Activated T-cell treated with anti-CD3 and anti-CD28 coated beads for 24 hours (primary cell): ENCODE data around the gene RNF13.
"Not testable (repeated sequence)": the region's sequence is repeated elsewhere in the genome, so short reads cannot be mapped to it uniquely, and the experiment has no call there.

Experiments
- DNase-seq: peaks from one replicate; pipeline ENCODE4 v3.0.0-alpha.2; 2020; ENCODE audit warnings: low read depth

Gene RNF13

DNA sequence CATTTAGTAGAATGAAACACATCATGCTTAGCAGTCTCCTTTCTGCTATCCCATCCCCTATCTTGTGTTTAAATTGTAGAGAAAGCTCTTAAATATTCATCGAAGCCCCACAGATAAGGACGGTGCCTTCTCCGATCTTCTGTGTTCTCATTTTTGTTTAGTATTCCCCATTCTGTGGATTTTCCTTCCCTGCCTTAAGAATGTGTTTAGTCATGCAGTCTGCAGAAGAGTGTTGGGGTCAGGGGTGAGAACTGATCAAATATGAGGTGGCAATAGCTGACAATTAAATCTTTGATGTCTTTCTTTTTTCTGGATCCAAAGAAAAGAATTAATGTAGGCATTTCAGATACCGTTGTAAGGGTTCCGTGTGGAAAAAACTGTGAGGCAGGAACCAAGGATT lies 11.4 kb upstream of the RNF13 start:
- DNase-seq = no peak

GRCh38 chr3:149806171-149806778 lies 6.7 kb upstream of the RNF13 start:
- no peak for DNase-seq

DNA sequence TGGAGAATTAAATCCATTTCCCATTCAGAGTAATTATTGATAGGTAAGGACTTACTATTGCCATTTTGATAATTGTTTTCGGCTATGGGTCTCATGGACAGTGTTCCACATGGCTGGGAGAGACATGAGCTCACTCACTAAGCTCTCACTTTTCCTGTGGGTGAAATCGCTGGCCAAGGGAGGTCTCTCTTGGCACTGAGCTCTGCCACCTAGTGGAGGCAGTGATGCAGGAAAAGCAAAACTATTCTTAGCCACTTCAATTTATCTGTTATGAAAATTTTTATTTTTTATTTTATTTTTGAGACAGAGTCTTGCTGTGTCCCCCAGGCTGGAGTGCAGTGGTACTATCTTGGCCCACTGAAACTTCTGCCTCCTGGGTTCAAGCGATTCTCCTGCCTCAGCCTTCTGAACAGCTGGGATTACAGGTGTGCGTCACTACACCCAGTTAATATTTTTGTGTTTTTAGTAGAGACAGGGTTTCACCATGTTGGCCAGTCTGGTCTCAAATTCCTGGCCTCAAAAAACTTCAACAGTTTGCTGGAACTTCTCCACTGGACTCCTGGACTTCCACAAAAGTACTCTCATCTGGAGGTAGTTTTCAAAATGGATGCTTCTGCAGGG lies 4.7 kb upstream of the RNF13 start:
- DNase-seq = peak; percentile 53

DNA sequence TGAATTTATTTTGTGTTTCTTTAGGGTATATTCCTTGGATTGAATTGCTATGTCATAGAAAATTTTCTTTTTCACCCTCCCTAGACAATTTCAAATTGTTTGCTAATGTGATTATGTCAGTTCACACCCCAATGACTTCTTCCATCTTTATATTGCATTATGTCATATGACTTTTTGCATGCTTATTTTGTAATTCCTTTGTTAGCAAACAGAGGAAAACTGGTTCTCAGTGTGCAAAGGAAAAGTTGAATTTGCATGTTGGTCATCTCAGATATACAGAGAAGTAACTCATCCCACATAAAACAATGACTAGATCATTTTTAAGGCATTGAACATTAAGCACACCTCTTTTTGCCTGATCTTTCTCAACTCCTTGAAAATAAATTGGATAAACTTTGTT lies 3.3 kb upstream of the RNF13 start:
- no peak for DNase-seq

- DNase-seq = no peak
Measured at GRCh38 chr3:149810846-149811245, 2.2 kb upstream of the RNF13 start.

DNA sequence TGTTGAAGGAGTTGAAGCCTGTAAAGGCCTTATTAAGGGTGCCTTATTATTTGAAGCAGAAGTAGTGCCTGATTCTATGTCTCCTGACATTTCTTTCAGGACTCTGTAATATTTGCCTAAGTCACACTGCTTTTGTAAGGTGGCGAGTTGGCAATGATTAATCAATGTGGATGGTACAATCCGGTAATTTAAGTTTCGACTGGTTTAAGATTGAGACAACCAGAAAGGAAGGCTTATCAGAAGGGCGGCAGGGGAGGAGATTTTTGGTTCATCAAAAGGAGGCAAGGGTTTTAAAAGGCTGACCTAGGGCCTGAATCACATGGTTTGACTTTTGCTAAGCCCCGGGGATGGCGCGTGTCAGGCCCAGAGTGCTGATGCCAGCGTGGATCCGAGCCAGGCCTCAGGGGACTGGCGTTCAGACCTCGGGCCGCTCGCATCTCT lies 830 bp upstream of the RNF13 start:
- DNase-seq = no peak

DNA sequence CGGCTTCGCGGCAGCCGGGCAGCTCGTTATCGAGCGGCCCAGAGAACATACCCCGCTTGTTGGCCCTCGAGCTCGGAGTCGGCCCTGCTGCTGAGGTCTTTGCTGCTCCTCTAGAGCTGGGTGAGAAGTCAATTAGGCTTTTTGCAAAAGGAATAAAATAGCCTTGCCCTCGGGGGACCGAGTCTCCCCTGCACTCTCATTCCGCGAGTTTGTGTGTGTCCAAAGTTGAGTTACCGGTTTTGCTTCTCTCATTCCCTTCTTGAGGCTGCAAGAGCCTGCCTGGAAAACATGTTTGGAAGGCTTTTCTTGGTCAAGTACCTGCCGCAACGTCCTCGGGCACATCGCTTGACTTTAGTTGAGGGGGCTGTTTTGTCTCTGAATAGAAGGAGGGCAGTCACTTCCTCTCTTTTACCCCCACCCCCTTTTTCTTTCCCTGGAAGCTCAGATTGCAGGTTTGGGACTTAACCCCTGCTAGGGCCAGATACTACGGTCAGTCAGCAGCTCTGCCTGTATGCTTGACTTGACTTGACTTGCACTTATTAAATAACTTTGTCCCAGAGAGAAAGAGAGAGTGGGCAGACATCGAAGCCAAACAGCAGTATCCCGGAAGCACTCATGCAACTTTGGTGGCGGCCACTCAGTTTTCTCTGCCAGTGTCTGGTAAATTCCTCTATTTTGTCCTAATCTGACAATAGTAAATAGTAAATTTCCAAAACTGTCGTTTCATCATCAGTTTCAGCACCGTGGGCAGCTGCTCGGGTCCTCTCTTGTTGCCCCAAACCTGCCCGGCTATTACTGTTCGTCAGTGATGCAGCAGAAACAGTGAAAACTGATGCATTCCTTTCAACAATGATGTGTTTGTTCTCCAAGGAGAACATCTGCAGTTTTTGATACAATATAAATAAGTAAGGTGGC lies 609 bp downstream of the RNF13 start:
- DNase-seq = no peak

- no peak for DNase-seq
Measured at GRCh38 chr3:149815321-149815720, 2.3 kb downstream of the RNF13 start.

DNA sequence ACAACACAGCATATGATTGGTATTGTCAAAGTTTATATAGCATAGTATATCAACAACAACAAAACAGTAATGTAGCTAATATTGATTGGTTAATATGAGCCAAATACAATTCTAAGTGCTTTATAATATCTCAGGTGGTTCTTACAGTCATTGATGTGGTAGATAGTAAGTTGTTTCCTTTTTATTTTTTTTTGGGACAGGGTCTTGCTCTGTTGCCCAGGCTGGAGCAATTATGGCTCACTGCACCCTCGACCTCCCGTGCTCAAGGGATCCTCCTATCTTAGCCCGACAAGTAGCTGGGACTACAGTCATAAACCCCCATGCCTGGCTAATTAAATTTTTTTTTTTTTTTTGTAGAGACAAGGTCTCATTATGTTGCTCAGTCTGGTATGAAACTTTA lies 2.7 kb downstream of the RNF13 start:
- DNase-seq = no peak

DNA sequence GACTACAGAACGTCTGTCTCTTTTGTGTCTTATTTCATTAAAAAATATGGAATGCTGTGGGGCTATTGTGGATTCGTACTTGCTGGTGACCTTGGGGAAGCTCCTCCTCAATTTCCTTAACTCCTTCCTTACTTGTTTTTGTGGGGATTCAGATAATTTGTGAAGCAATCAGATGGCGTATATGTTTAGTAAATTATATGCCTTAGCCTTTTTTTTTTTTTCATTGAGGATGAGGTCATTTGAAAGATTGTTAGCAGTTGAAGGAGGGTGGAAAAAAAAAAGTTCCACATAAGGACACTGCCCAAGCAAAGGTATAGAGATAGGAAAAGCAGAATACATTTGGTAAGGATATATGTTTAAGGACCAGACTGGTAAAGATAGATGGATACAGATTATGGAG lies 3.3 kb downstream of the RNF13 start:
- DNase-seq = no peak

DNA sequence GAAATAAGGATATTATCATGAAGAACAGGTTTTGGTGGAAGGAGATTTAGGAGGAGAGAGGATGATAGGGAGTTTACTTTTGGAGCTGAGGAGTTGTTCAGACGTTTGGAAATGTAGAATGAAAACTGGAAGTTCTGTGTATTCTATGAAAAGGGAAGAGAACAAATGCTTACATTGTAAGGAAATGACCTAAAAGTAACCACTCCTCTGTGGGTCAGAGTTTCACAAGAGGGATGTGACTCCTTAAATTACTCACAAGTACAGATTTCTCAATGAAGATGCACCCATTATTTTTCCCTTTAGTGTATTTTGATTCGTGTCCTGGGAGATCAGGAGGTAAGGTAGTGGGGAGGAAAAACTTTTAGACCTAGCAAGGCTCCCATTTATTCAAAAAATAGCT lies 4.0 kb downstream of the RNF13 start:
- no peak for DNase-seq

DNA sequence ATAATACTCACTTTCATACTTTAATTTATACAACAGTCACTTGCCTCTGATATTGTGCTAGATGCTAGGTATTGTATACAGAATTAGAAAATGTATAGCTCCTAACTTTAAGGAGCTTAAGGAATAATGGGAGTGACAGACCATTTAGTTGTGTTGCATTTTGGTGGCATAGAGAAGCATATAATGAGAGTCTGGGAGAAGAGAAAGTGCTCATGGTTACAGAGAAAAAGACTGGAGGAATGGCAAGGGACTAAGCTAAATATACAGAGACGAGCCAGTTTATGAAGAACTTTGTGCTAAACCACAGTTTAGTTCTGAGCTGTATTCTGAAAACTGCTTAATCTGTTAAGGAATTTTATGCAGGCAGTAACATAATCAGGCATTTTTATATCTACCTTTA lies 6.4 kb downstream of the RNF13 start:
- DNase-seq = no peak

GRCh38 chr3:149820183-149820582 lies 7.2 kb downstream of the RNF13 start:
- no peak for DNase-seq

DNA sequence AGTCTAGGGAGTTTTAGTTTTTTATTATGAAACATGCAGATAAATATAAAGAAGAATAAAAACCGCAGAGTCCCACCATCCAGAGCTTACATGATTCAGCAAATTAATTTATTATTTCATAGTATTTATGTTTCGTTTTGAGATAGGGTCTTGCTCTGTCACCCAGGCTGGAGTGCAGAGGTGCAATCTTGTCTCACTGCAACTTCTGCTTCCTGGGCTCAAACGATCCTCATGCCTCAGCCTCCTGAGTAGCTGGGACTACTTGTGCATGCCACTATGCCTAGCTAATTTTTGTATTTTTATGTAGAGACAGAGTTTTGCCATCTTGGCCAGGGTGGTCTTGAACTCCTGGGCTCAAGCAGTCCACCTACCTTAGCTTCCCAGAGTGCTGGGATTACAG lies 13.6 kb downstream of the RNF13 start:
- no peak for DNase-seq

DNA sequence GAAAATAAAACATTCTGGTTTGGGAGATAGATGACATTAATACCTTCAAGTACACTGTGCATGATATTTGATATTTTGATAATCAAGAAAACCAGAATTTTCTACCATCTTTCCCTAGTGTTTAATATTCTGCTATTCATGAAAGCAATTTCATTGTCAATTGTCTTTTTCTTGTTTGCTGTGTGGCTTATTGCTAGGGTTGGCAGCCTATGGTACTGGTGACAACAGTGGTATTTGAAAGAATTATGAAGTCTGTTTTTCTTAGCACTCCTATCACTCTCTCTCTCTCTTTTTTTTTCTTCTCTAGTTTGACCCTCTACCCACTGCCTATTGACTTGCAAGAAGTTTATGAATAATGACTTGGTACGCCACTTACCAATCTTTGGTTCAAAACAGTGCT lies 15.4 kb downstream of the RNF13 start:
- DNase-seq = no peak

DNA sequence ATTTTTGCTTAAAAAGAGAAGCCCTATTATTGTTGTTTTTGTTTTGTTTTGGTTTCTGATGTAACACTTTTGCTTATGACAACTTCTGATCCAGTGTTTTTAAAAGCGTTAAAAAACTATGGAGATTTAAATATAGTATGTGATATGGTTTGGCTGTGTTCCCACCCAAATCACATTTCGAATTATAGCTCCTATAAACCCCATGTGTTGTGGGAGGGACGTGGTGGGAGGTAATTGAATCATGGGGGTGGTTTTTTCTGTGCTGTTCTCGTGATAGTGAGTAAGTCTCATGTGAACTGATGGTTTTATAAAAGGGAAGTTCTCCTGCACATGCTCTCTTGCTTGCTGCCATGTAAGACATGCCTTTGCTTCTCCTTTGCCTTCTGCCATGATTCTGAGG lies 16.6 kb downstream of the RNF13 start:
- not testable (repeated sequence) for DNase-seq

GRCh38 chr3:149830902-149831301 lies 17.9 kb downstream of the RNF13 start:
- DNase-seq = no peak

DNA sequence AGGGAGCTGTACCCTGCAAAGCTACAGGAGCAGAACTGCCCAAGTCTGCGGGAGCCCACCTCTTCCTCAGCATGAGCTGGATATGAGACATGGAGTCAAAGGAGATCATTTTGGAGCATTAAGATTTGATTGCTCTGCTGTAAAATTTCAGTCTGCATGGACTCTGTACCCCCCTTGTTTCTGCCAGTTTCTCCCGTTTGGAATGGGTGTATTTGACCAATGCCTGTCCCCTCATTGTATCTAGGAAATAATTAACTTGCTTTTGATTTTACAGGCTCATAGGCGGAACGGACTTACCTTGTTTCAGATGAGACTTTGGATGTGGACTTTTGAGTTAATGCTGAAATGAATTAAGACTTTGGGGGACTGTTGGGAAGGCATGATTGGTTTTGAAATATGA lies 18.3 kb downstream of the RNF13 start:
- no peak for DNase-seq

DNA sequence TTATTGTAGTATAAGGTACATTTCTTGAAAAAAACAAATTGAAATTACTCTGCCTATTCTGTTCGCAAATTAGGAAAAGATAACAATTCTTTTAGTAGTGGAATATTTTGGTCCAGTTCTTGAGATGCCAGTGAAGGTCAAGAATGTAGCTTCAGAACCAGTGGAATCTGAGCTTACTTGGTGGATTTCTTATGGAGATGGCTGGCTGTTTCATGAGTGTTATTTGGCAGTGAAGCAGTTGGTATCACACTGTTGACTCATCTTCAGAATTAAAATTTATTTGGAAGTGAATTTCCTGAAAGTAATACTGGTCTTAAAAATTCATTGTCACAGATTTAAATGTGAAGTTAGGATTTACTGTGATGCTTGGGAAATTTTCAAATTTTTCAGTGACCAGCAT lies 19.1 kb downstream of the RNF13 start:
- no peak for DNase-seq

- no peak for DNase-seq
Measured at GRCh38 chr3:149833241-149833640, 20.2 kb downstream of the RNF13 start.

- not testable (repeated sequence) for DNase-seq
Measured at GRCh38 chr3:149838491-149838890, 25.5 kb downstream of the RNF13 start.

DNA sequence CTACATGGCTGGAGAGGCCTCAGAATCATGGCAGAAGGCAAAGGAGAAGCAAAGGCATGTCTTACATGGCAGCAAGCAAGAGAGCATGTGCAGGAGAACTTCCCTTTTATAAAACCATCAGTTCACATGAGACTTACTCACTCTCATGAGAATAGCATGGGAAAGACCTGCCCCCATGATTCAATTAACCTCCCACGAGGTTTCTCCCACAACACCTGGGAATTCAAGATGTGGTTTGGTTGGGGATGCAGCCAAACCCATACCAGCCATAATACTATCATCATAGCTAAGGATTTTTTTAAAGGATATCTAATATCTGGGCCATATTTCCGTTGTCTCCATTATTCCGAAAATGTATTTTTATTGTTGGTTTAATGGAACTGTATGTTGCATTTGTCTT lies 26.5 kb downstream of the RNF13 start:
- DNase-seq = not testable (repeated sequence)

DNA sequence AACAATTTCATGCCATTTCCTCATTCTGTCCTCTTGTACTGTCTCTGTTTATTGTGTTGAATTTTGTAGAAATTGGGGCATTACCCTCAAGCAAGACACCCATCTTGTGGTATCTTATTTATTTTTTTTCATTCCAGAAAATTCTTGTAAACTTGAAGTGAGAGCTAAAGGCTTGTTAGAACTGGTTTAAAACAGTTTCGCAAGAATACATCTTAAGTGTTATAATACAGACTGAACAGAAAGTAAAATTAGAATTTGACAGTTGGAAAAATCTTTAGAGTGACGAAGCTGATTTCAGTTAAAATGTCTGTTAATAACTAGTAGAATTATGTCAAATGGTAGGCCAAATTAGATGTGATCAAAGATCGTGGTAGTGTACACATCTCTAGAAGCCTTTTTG lies 26.9 kb downstream of the RNF13 start:
- DNase-seq = no peak
